Measurements from ENCODE around the gene PRSS1.
"Not testable (repeated sequence)": the region's sequence is repeated elsewhere in the genome, so short reads cannot be mapped to it uniquely, and the experiment has no call there.

GRCh38 chr7:142775351-142776115 is 26.3 kb downstream of the PRSS1 start:
- not testable (repeated sequence) for TF ChIP-seq EZH2 (IDR thresholded peaks at IDR 0.05; ENCODE audit: borderline replicate concordance, low read depth, low read length, poor library complexity, severe bottlenecking); CTCF (conservative IDR thresholded peaks at IDR 0.05; ENCODE audit: low read depth, low read length)

Data from A673 (cell line).